CD4-positive, alpha-beta memory T cell (primary cell): ENCODE measurements around the gene NLRP5. TPM values are rescaled to one million over a fixed set of nuclear protein-coding genes. Genes with fewer than 3 reads are reported as not detected.

Experiments used
- CTCF ChIA-PET: fragments of 350-600 bp; sonication (Branson Sonifier 250); formaldehyde crosslinking; loops from one replicate; lab custom pipeline; 2021; ENCODE audit warnings: inconsistent platforms; ENCODE audit not compliant: partially characterized antibody; lab: Charles Lee
- POLR2A ChIA-PET: fragments of 350-600 bp; sonication (Branson Sonifier 250); formaldehyde crosslinking; loops from one replicate; lab custom pipeline; 2021; ENCODE audit not compliant: partially characterized antibody; lab: Charles Lee
- DNase-seq, 5 donors: peaks; one replicate each; pipeline versions ENCODE4 v3.0.0 to v3.0.0-alpha.2; 2020 to 2022; ENCODE audit warnings: mixed read lengths in 1 of 5
- H3K27ac ChIP-seq: one replicate; pipeline ENCODE4 v1.7.0; 2013; ENCODE audit warnings: low read depth, low read length
- H3K27me3 ChIP-seq: 2 replicates; pipeline ENCODE4 v1.7.0; 2013; ENCODE audit warnings: mild to moderate bottlenecking, low read length, moderate library complexity; ENCODE audit not compliant: insufficient read depth
- H3K36me3 ChIP-seq: 2 replicates; pipeline ENCODE4 v1.7.0; 2013; ENCODE audit warnings: mild to moderate bottlenecking, low read length, moderate library complexity; ENCODE audit not compliant: insufficient read depth
- H3K4me1 ChIP-seq: 2 replicates; pipeline ENCODE4 v1.7.0; 2013; ENCODE audit warnings: mild to moderate bottlenecking, low read length, moderate library complexity; ENCODE audit not compliant: insufficient read depth
- H3K4me3 ChIP-seq, 2 donors: one replicate each; pipeline ENCODE4 v1.7.0; 2013; ENCODE audit warnings: low read length in 2 of 2, mild to moderate bottlenecking in 1 of 2
- H3K9me3 ChIP-seq, 2 donors: one replicate each; pipeline ENCODE4 v1.7.0; 2013; ENCODE audit warnings: low read length in 2 of 2, control low read depth in 1 of 2; ENCODE audit not compliant: control insufficient read depth in 1 of 2
- H3K27ac Mint-ChIP-seq, 7 donors: one replicate each; pipeline ENCODE4 v1.8.0; 2020 to 2021; ENCODE audit warnings: mixed read lengths in 7 of 7, mild to moderate bottlenecking in 6 of 7, inconsistent platforms in 3 of 7, moderate library complexity in 3 of 7
- H3K27me3 Mint-ChIP-seq, 2 donors: one replicate each; pipeline ENCODE4 v1.8.0; 2020 to 2021; ENCODE audit warnings: mixed read lengths in 2 of 2
- H3K36me3 Mint-ChIP-seq, 2 donors: one replicate each; pipeline ENCODE4 v1.8.0; 2020 to 2021; ENCODE audit warnings: mixed read lengths in 2 of 2, inconsistent platforms in 1 of 2, mild to moderate bottlenecking in 1 of 2
- H3K4me1 Mint-ChIP-seq, 4 donors: one replicate each; pipeline ENCODE4 v1.8.0; 2020 to 2021; ENCODE audit warnings: mixed read lengths in 4 of 4, mild to moderate bottlenecking in 1 of 4
- H3K4me3 Mint-ChIP-seq, 8 donors: one replicate each; pipeline ENCODE4 v1.8.0; 2020 to 2021; ENCODE audit warnings: mixed read lengths in 8 of 8, mild to moderate bottlenecking in 7 of 8, moderate library complexity in 6 of 8, inconsistent platforms in 3 of 8
- H3K9me3 Mint-ChIP-seq, 8 donors: one replicate each; pipeline ENCODE4 v1.8.0; 2020 to 2021; ENCODE audit warnings: mixed read lengths in 8 of 8, mild to moderate bottlenecking in 5 of 8, inconsistent platforms in 3 of 8, moderate library complexity in 1 of 8
- intact Hi-C: fragments of 100-400 bp; cut with micrococcal nuclease; formaldehyde crosslinking; loops from one replicate; pipeline ENCODE4 v1.15.1; 2023
- polyA plus RNA-seq, 2 donors: library from polyadenylated mRNA; unstranded; fragments of 300-500 nt; fragmentation: Illumina TruSeq; gene quantifications; one replicate each; pipeline ENCODE4 v1.2.3, GENCODE V29; 2021
- total RNA-seq, 2 experiments: library from RNA; stranded (reverse); gene quantifications; one replicate each; pipeline ENCODE4 v1.2.3, GENCODE V29; 2021

NLRP5 gene
- total and polyA plus RNA-seq, 4 experiments from 2014 or later = not detected

DNA sequence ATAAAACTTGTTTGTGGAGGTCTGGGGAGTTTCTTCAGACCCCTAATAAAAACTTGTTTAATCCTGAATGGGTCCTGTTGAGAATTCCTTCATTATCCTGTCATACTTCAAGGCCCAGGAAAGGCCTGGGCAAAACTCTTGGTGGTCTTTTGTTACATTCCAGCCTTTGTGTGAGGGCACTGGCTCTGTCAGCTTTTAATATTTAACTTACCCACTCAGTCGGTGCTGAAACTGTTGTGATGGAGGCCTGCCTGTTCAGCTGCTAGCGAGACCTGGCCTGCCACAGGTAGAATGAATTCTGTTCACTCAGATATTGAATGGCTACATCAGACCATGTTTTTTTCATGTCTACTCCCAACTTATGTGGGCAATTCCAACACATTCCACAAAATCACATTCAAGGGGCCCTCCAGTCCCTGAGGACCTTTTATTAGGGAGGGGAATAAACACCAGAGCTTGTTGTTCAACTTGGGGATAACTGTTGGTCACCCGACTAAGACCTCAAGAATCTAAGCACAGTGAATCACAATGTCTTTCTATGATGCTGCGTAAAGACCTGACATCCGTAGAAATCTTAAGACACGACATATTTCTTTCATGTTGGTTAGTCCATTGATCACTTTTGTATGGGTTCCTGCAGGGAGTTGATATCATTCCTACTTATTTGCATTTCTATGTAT, 26.4 kb upstream of the NLRP5 start:
- intact Hi-C loops = no loop called here
- Mint-ChIP-seq H3K4me3 (no peak overlapping the region), H3K36me3 (no peaks in the 10 kb centered on the region), H3K9me3 (peaks cover 0 to 10% (median 0%) of the 10 kb centered on the region in 8 donors), H3K4me1 (no peaks in the 10 kb centered on the region), H3K27ac (no peak overlapping the region), H3K27me3 (no peaks in the 10 kb centered on the region)
- Histone ChIP-seq H3K4me1 (no peaks in the 10 kb centered on the region), H3K9me3 (no peaks in the 10 kb centered on the region), H3K4me3 (no peak overlapping the region), H3K27ac (no peak overlapping the region), H3K36me3 (no peaks in the 10 kb centered on the region), H3K27me3 (no peaks in the 10 kb centered on the region)
- DNase-seq = no peak
- ChIA-PET CTCF (no interaction called here), POLR2A (no interaction called here)

DNA sequence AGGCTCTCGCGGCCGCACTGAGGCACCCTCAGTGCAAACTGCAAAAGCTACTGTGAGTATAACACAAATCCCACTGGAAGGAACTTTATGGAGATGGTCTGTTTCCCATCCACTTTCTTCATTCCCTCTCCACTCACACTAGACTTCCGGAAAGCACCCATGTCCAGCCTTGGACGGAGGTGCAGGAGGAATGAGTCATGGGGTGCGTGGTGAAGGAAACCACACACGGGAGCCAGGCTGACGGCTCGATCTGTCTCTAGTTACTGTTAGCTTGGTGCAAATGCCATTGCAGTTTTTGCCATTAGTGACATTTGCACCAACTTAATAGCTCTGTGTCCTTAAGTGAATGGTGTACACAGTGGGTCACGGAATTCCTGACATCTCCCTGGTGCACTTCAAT, 24.4 kb upstream of the NLRP5 start:
- POLR2A ChIA-PET = no interaction called here
- no peaks in the 10 kb centered on the region for H3K4me1 Mint-ChIP-seq
- no peak overlapping the region for H3K4me3 ChIP-seq
- no peak overlapping the region for H3K27ac ChIP-seq
- peaks cover 0 to 9% (median 3%) of the 10 kb centered on the region in 8 donors for H3K9me3 Mint-ChIP-seq
- H3K36me3 Mint-ChIP-seq = no peaks in the 10 kb centered on the region
- DNase-seq = no peak
- CTCF ChIA-PET = no interaction called here
- no peaks in the 10 kb centered on the region for H3K9me3 ChIP-seq
- H3K4me3 Mint-ChIP-seq = no peak overlapping the region
- no peaks in the 10 kb centered on the region for H3K4me1 ChIP-seq
- H3K27ac Mint-ChIP-seq = no peak overlapping the region
- no peaks in the 10 kb centered on the region for H3K27me3 Mint-ChIP-seq
- H3K27me3 ChIP-seq = no peaks in the 10 kb centered on the region
- intact Hi-C loops = no loop called here
- no peaks in the 10 kb centered on the region for H3K36me3 ChIP-seq

DNA sequence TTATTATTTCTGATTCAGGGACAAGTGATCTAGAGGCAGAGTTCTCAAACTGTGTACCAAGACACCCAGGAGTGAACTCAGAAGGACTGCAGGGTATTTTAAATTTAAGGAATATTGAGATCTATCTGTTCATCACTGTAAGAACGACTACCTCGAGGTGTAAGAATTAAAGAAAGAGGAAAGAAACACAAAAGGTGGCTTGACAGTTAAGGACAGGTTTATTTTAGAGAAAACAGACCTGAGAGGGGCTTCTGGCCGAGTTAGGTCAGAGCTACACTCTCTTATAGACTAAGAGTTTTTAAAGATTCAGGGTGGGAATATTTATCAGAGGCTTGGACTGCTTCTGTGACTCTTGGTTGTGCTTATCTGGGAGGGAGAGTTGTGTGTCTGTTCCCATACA, 12.6 kb upstream of the NLRP5 start:
- DNase-seq = no peak
- H3K36me3 ChIP-seq = no peaks in the 10 kb centered on the region
- Mint-ChIP-seq H3K36me3 (peaks cover 0 to under 1% of the 10 kb centered on the region in 2 donors), H3K4me3 (no peak overlapping the region), H3K4me1 (no peaks in the 10 kb centered on the region), H3K27me3 (peaks cover 2 to 5% of the 10 kb centered on the region in 2 donors), H3K9me3 (peaks cover 4 to 63% (median 22%) of the 10 kb centered on the region in 8 donors), H3K27ac (no peak overlapping the region)
- H3K4me1 ChIP-seq = no peaks in the 10 kb centered on the region
- H3K27me3 ChIP-seq = no peaks in the 10 kb centered on the region
- ChIA-PET POLR2A (no interaction called here), CTCF (no interaction called here)
- H3K27ac ChIP-seq = no peak overlapping the region
- H3K4me3 ChIP-seq = no peak overlapping the region
- H3K9me3 ChIP-seq = peaks cover 0 to under 1% of the 10 kb centered on the region in 2 donors
- intact Hi-C loops = no loop called here

DNA sequence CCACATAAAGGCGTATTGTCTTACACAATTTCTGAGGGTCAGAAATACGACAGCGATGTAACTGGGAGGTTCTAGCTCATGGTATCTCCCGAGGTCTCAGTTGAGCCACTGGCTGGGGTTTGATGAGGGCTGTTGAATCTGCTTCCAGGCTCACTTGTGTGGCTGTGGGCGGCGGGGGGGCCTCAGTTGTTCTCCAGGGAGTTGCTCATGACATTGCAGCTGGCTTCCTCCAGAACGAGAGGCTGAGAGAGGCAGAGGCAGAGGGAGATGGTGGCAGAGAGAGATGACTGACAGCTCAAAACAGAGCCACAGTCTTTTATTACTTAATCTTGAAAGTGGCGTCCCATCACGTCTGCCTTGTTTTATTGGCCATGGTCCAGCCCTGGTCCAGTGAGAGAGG, 6.2 kb upstream of the NLRP5 start:
- DNase-seq = no peak
- peaks cover 0 to 6% of the 10 kb centered on the region in 2 donors for H3K9me3 ChIP-seq
- H3K27ac ChIP-seq = no peak overlapping the region
- intact Hi-C loops = no loop called here
- Mint-ChIP-seq H3K9me3 (peaks cover 2 to 34% (median 21%) of the 10 kb centered on the region in 8 donors), H3K27me3 (peaks cover 2 to 4% of the 10 kb centered on the region in 2 donors), H3K36me3 (peaks cover 0 to 4% of the 10 kb centered on the region in 2 donors), H3K4me3 (no peak overlapping the region), H3K27ac (no peak overlapping the region), H3K4me1 (no peaks in the 10 kb centered on the region)
- POLR2A ChIA-PET = no interaction called here
- H3K27me3 ChIP-seq = no peaks in the 10 kb centered on the region
- no peak overlapping the region for H3K4me3 ChIP-seq
- CTCF ChIA-PET = no interaction called here
- no peaks in the 10 kb centered on the region for H3K36me3 ChIP-seq
- H3K4me1 ChIP-seq = no peaks in the 10 kb centered on the region

DNA sequence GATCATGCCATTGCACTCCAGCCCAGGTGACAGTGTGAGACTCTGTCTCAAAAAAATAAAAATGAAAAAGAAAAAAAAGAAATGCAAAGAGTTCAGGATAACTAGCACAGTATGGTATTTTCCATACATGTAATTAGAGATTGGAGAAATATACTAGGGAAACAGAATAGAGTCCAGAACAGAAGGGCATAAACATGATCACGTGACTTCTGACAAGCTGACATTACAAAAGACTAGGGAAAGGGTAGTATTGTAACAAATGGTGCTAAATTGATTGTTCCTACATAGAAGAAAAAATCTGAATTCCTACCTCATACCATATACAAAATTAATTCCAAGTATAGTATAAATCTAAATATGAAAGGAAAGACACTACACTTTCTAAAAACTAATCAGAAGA, 1.3 kb upstream of the NLRP5 start:
- H3K27me3 ChIP-seq = no peaks in the 10 kb centered on the region
- H3K4me3 ChIP-seq = no peak overlapping the region
- Mint-ChIP-seq H3K36me3 (no peaks in the 10 kb centered on the region), H3K4me3 (no peak overlapping the region), H3K27me3 (no peaks in the 10 kb centered on the region), H3K4me1 (no peaks in the 10 kb centered on the region), H3K9me3 (peaks cover 0 to 17% (median 8%) of the 10 kb centered on the region in 8 donors), H3K27ac (no peak overlapping the region)
- no peaks in the 10 kb centered on the region for H3K9me3 ChIP-seq
- ChIA-PET CTCF (no interaction called here), POLR2A (no interaction called here)
- no peak for DNase-seq
- no peaks in the 10 kb centered on the region for H3K4me1 ChIP-seq
- intact Hi-C loops = no loop called here
- no peaks in the 10 kb centered on the region for H3K36me3 ChIP-seq
- no peak overlapping the region for H3K27ac ChIP-seq

DNA sequence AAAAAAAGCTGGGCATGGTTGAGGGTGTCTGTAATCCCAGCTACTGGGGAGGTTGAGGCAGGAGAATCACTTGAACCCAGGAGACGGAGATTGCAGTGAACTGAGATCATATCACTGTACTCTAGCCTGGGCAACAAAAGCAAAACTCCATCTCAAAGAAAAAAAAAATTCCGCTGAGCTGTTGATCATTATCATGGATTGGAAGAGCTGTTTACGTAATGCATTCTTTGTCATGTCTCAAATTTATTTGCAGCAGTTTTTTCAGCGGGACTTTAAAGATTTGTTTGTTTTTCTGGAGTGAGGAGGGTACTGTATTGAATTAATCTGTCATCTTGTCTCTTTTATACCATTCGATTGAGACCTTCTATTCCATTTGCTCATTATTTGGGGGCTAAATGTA, 4.3 kb downstream of the NLRP5 start:
- Histone ChIP-seq H3K27ac (no peak overlapping the region), H3K27me3 (no peaks in the 10 kb centered on the region), H3K4me1 (no peaks in the 10 kb centered on the region), H3K4me3 (no peak overlapping the region), H3K36me3 (no peaks in the 10 kb centered on the region), H3K9me3 (no peaks in the 10 kb centered on the region)
- CTCF ChIA-PET = no interaction called here
- Mint-ChIP-seq H3K27ac (no peak overlapping the region), H3K4me1 (no peaks in the 10 kb centered on the region), H3K9me3 (peaks cover 4 to 36% (median 9%) of the 10 kb centered on the region in 8 donors), H3K27me3 (no peaks in the 10 kb centered on the region), H3K36me3 (no peaks in the 10 kb centered on the region), H3K4me3 (no peak overlapping the region)
- POLR2A ChIA-PET = no interaction called here
- no peak for DNase-seq
- intact Hi-C loops = no loop called here

DNA sequence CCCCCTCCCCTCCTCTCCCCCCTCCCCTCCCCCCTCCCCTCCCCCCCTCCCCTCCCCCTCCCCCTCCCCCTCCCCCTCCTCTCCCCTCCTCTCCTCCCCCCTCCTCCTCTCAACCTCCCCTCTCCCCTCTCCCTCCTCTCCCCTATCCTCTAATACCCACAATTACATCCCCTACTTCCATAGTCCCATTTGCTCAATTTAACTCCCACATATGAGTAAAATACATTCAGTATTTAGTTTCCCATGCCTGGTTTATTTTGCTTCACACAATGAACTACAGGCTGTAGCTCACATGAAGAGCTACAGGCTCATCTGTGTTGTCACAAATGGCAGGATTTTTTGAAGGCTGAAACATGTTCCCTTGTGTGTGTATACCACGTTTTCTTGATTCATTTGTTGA, 6.9 kb downstream of the NLRP5 start:
- ChIA-PET CTCF (no interaction called here), POLR2A (no interaction called here)
- Histone ChIP-seq H3K9me3 (no peaks in the 10 kb centered on the region), H3K27ac (no peak overlapping the region), H3K4me3 (no peak overlapping the region), H3K4me1 (no peaks in the 10 kb centered on the region), H3K36me3 (no peaks in the 10 kb centered on the region), H3K27me3 (no peaks in the 10 kb centered on the region)
- Mint-ChIP-seq H3K27me3 (peaks cover 0 to 1% of the 10 kb centered on the region in 2 donors), H3K36me3 (no peaks in the 10 kb centered on the region), H3K4me3 (no peak overlapping the region), H3K4me1 (peaks cover 0 to 3% (median 0%) of the 10 kb centered on the region in 4 donors), H3K27ac (peak overlapping the region in 2 of 7 donors; percentile 42 to 47), H3K9me3 (peaks cover 6 to 47% (median 17%) of the 10 kb centered on the region in 8 donors)
- no peak for DNase-seq
- intact Hi-C loops = no loop called here
